HEK293 (cell line): ENCODE measurements around the gene NARF.

Experiments used
- CTCF ChIP-seq: fragments of 450-650 bp; formaldehyde crosslinking; IDR thresholded peaks from 2 replicates; pipeline ENCODE4 v1.5.1; 2016; ENCODE audit warnings: missing biosample characterization, missing genetic modification characterization
- HOXD13 ChIP-seq: sonication (generic); formaldehyde crosslinking; IDR thresholded peaks from 2 replicates; pipeline ENCODE4 v1.8.0; 2022; ENCODE audit warnings: missing genetic modification reagents, borderline replicate concordance
- MEIS1 ChIP-seq: sonication (generic); formaldehyde crosslinking; IDR thresholded peaks from 2 replicates; pipeline ENCODE4 v1.8.1; 2022; ENCODE audit warnings: missing genetic modification reagents, mild to moderate bottlenecking, borderline replicate concordance
- PBX3 ChIP-seq: sonication (generic); formaldehyde crosslinking; IDR thresholded peaks from 2 replicates; pipeline ENCODE4 v1.8.1; 2022; ENCODE audit warnings: mild to moderate bottlenecking, moderate library complexity, missing genetic modification reagents
- REST ChIP-seq: fragments of 450-650 bp; formaldehyde crosslinking; IDR thresholded peaks from 2 replicates; pipeline ENCODE4 v1.5.1; 2016; ENCODE audit warnings: missing biosample characterization, missing genetic modification characterization
- ZFP69B ChIP-seq: fragments of 450-650 bp; formaldehyde crosslinking; IDR thresholded peaks from 2 replicates; pipeline ENCODE4 v1.5.1; 2016; ENCODE audit warnings: missing biosample characterization, missing genetic modification characterization
- ZNF121 ChIP-seq: fragments of 450-650 bp; formaldehyde crosslinking; IDR thresholded peaks from 2 replicates; pipeline ENCODE4 v1.5.1; 2016; ENCODE audit warnings: missing biosample characterization, missing genetic modification characterization
- ZNF549 ChIP-seq: fragments of 450-650 bp; IDR thresholded peaks from 2 replicates; pipeline ENCODE4 v1.5.1; 2018; ENCODE audit warnings: missing biosample characterization, missing genetic modification characterization, mild to moderate bottlenecking, inconsistent platforms, moderate library complexity
- ZNF791 ChIP-seq: fragments of 450-650 bp; formaldehyde crosslinking; IDR thresholded peaks from 2 replicates; pipeline ENCODE4 v1.5.1; 2016; ENCODE audit warnings: missing biosample characterization, missing genetic modification characterization
- ZXDB ChIP-seq: fragments of 450-650 bp; formaldehyde crosslinking; IDR thresholded peaks from 2 replicates; pipeline ENCODE4 v1.5.1; 2016; ENCODE audit warnings: missing biosample characterization, missing genetic modification characterization

- no peak for TF ChIP-seq HOXD13 (CRISPR knock-in tag)
- TF ChIP-seq REST = no peak
- TF ChIP-seq CTCF (tag by site-specific recombination) = no peak
- TF ChIP-seq ZNF791 = no peak
- no peak for TF ChIP-seq MEIS1
- TF ChIP-seq ZNF121 (tag by site-specific recombination) = no peak
- no peak for TF ChIP-seq ZXDB
- TF ChIP-seq PBX3 (CRISPR knock-in tag) = no peak
- TF ChIP-seq ZFP69B (tag by site-specific recombination) = no peak
- TF ChIP-seq ZNF549 (tag by site-specific recombination) = no peak
Observed at GRCh38 chr17:82419540-82419939, 39.0 kb upstream of the NARF start.
